Left renal pelvis (tissue), 4 donors: Measurements from ENCODE around the gene SCCPDH. TPM values are rescaled to one million over a fixed set of nuclear protein-coding genes. Genes with fewer than 3 reads are reported as not detected.
"Not testable (repeated sequence)": the region's sequence is repeated elsewhere in the genome, so short reads cannot be mapped to it uniquely, and the experiment has no call there.

Source experiments
- DNase-seq, 4 donors: peaks; one replicate each; pipeline ENCODE4 v3.0.0-alpha.2; 2013; ENCODE audit warnings: low read depth in 4 of 4, low spot score in 3 of 4
- polyA plus RNA-seq, 4 donors: library from polyadenylated mRNA; unstranded; fragments of 120-200 nt; gene quantifications; one replicate each; pipeline ENCODE4 v1.2.1, GENCODE V29; 2013; ENCODE audit not compliant: insufficient read length in 4 of 4

SCCPDH gene
- polyA plus RNA-seq, 4 donors, result 40.2 to 62.6 (median 55.5) TPM

DNA sequence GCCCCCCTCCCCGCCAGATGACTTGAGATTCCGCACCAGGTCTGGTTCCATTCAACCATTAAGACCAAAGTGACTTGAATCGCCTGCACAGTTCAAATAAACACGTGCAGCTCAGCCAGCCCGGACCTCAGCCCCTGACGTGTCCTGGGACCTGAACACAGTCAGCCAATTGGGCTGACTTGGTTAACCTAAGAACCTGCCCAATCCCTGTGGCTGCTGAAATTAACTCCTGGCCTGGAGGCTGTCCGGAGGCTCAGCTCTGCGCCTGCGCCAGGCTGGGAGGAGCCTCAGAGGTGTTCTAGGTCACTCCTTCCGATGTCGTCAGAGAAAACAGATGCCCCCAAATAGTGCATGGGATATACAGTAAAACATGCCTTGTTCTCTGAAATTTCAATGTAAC is 73.4 kb downstream of the SCCPDH start:
- DNase-seq, result no peak

- DNase-seq, result no peak
Observed at GRCh38 chr1:246798107-246798506, 73.9 kb downstream of the SCCPDH start.

DNA sequence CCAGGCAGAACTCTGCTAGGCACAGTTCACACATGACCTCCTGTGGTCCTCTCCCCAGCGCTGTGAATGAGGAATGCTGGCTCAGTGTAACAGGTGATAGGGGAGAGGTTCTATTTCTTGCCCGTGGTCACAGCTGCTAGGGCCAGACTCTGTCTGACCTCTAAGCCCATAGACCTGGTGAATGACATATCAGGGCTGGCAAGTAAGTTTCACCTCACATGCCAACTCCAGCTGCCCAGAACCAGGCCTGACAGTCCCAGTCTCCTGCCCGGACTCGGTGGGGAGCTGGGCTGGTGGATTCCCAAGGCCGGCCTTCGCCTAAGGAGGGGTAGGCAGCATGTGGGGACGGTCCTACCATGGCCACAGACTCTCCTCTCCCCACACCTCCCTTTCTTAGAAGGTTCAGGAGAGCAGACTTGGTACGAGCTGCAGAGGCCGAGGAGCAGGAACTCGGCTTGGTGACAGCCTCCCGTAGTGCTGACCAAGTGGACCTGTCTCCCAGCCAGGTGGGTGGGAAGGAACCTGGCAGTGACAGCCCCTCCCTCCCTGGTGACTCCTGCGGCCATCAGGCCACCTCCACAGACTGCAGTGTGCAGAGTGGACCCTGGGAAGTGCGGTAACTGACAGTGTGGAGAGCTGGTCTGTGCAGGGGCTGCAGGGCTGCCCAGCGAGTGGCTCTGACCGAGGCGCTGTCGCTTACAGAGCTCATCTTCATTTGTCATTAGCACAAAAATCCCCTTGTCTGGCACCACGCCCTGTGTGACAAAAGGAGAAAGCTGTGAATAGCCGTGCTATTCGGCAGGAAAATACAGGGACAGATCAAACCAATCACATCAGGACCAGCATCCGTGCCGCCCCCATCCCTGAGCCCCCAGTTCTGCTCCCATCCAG is 74.6 kb downstream of the SCCPDH start:
- DNase-seq, result no peak

- DNase-seq, result no peak
Observed at GRCh38 chr1:246800356-246800755, 76.1 kb downstream of the SCCPDH start.

- no peak for DNase-seq
Observed at GRCh38 chr1:246800756-246801155, 76.5 kb downstream of the SCCPDH start.

DNA sequence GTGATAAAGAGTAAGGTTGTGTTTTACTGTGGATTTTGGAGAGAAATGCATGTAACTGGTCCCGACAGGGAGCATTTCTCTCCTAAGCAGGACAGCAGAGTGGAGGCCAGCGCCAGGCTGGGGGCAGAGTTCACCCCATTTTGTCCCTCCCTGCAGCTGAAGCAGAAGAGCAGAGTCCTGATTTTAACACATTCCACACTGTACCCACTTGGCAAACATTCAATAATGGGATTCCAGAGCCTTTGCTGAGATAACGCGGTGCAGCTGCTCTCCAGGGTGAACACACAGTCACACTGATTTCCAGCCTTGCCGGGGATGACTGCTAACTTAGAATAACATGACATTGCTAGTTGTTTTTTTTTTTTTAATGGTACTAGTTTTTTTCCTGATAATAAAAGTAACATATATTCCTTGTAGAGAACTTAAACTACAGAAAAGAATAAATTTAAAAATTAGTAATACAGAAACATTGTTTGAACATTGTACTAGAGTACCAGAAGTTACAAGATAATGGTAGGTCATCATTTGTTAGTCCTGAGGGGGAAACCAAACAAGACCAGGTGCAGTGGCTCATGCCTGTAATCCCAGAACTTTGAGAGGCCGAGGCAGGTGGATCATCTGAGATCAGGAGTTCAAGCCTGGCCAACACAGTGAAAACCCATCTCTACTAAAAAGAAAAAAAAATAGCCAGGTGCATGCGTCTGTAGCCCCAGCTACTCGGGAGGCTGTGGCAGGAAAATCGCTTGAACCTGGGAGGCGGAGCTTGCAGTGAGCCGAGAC is 77.2 kb downstream of the SCCPDH start:
- DNase-seq, result no peak

DNA sequence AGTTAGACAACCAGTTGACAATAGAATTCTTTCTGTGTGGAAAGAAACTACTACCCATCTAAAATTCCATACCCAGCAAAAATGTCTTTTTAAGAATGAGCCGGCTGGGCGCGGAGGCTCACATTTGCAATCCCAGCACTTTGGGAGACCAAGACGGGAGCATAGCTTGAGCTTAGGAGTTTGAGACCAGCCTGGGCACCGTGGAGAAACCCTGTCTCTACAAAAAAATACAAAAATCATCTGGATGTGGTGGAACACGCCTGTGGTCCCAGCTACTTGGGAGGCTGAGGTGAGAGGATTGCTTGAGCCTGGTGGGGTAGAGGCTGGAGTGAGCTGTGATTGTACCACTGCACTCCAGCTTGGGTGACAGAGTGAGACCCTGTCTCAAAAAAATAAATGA is 79.2 kb downstream of the SCCPDH start:
- no peak for DNase-seq

DNA sequence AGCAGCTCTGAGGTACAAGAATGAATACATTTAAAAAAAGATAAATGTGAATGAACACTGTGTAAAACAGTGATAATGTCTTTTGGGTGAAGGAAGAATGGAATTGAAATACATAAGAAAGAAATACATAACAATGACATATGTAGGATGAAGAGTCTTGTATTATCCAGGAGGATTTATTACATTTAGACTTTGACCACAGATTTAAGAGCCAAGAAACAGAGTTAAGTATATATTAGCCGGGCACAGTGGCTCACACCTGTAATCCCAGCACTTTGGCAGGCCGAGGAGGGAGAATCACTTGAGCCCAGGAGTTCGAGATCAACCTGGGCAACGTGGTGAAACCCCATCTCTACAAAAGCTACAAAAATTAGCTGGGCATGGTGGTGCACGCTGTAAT is 79.7 kb downstream of the SCCPDH start:
- DNase-seq, result no peak

GRCh38 chr1:246805135-246805716 is 81.0 kb downstream of the SCCPDH start:
- no peak for DNase-seq

DNA sequence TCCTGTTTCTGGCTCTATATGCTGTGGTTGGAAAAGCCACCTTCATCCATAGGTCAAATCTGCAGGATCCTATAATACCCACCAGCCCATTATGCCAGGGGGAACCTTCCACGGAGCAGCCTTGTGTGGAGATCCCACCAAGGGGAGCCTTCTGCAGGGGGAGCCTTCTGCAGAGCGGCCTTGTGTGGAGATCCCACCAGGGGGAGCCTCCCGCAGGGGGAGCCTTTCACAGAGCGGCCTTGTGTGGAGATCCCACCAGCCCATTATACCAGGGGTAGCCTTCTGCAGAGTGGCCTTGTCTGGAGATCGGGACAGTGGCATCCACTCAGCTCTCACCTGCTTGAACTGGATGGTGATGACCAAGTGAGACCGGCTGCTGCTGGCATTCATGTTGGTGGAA is 85.3 kb downstream of the SCCPDH start:
- no peak for DNase-seq

GRCh38 chr1:246811985-246812384 is 87.8 kb downstream of the SCCPDH start:
- no peak for DNase-seq

DNA sequence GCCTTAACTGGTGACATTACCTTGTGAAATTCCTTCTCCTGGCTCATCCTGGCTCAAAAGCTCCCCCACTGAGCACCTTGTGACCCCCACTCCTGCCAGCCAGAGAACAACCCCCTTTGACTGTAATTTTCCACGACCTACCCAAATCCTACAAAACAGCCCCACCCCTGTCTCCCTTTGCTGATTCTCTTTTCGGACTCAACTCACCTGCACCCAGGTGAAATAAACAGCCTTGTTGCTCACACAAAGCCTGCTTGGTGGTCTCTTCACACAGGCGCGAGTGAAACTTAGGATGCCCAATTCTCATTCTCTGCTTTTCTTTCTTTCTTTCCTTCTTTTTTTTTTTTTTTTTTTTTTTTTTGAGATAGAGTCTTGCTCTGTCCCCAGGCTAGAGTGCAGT is 89.1 kb downstream of the SCCPDH start:
- DNase-seq, result not testable (repeated sequence)

DNA sequence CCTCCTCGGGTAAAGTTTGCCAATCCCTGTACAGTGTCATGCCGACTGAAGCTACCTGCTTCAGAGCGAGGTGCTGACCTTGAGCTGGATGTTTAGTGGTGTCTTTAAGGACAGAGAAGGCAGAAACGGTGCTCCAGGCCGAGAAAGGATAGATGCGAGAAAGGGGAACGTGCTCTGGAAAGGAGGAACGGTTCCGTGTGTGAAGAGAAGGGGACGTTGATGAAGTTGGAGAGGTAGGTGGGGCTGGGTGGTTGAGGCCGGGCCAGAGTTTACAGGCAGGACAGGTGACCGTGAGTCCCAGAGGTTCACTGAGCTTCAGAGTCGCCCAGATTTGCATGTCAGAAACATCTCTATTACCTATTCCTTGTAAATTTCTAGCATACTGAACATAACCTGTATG is 90.7 kb downstream of the SCCPDH start:
- DNase-seq, result no peak

- no peak for DNase-seq
Observed at GRCh38 chr1:246815693-246816270, 91.6 kb downstream of the SCCPDH start.

Other genes starting within 250 kb of the SCCPDH start
- 10 to 100 TPM; 13.6 to 30.5 (median 25.7) TPM for gene SMYD3, start 217.1 kb upstream of the SCCPDH start, polyA plus RNA-seq
- gene TFB2M, start 158.1 kb upstream of the SCCPDH start, polyA plus RNA-seq, result 10 to 100 TPM; 15.4 to 21.3 (median 20.9) TPM
- gene CNST, start 158.0 kb upstream of the SCCPDH start, polyA plus RNA-seq, result 10 to 100 TPM; 16.0 to 23.5 (median 22.2) TPM
- gene AHCTF1, start 207.5 kb downstream of the SCCPDH start, polyA plus RNA-seq, result 10 to 100 TPM; 44.4 to 62.7 (median 55.4) TPM